22Rv1 (cell line): ENCODE results near the gene FGFR3.

Source experiments
- H3K27ac ChIP-seq: fragments of 450-650 bp; 2 replicates; pipeline ENCODE4 v1.5.1; 2017
- ZFX ChIP-seq: fragments of 450-650 bp; IDR thresholded peaks from 2 replicates; pipeline ENCODE4 v1.6.1; 2017; ENCODE audit warnings: antibody characterized with exemption, borderline replicate concordance
- TF ChIP-seq, protein P1 (sequence below): fragments of 450-650 bp; IDR thresholded peaks from 2 replicates; pipeline ENCODE4 v1.5.1; 2017; ENCODE audit warnings: mild to moderate bottlenecking

Gene FGFR3

DNA sequence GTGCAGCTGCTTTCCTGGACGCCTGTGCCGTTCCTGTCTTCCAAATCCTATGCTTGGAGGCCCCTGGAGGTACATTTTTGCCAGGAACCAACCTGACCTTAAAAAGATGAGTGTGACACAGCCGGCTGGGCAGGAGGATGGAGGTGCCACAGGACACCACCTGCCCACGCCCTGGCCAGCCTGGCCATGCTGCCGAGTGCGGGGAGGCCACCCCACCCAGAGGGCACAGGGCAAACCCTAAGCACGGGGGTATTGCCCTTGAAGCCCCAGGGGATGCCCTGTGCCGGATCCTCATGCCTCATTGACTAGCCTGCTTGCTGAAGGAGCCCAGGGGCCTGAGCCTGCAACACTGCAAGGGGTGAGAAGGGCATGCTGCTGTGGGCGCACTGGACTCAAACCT, 20.1 kb downstream of the FGFR3 start:
- TF ChIP-seq ZFX = no peak
- TF ChIP-seq, protein P1, sequence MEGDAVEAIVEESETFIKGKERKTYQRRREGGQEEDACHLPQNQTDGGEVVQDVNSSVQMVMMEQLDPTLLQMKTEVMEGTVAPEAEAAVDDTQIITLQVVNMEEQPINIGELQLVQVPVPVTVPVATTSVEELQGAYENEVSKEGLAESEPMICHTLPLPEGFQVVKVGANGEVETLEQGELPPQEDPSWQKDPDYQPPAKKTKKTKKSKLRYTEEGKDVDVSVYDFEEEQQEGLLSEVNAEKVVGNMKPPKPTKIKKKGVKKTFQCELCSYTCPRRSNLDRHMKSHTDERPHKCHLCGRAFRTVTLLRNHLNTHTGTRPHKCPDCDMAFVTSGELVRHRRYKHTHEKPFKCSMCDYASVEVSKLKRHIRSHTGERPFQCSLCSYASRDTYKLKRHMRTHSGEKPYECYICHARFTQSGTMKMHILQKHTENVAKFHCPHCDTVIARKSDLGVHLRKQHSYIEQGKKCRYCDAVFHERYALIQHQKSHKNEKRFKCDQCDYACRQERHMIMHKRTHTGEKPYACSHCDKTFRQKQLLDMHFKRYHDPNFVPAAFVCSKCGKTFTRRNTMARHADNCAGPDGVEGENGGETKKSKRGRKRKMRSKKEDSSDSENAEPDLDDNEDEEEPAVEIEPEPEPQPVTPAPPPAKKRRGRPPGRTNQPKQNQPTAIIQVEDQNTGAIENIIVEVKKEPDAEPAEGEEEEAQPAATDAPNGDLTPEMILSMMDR = no peak
- H3K27ac ChIP-seq = no peak overlapping the region

DNA sequence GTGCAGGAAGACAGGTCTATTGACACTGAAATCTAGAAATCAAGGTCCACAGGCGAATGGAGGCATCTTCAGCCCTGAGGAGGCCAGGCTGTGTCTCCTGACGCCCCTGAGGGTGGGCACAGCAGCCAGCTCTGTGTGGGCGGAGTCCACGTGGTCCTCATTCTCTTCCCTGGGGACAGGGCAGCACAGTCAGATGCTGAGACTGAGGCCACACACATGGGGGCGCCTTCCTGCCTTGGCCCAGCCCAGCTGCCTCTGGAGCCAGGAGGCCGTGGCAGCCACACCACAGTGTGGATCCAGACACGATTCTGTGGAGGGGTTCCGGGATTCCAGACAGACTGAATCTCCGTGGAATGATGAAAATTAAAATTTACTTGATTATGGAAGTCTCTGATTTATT, 20.8 kb downstream of the FGFR3 start:
- H3K27ac ChIP-seq = no peak overlapping the region
- no peak for TF ChIP-seq ZFX
- TF ChIP-seq, protein P1 = no peak

DNA sequence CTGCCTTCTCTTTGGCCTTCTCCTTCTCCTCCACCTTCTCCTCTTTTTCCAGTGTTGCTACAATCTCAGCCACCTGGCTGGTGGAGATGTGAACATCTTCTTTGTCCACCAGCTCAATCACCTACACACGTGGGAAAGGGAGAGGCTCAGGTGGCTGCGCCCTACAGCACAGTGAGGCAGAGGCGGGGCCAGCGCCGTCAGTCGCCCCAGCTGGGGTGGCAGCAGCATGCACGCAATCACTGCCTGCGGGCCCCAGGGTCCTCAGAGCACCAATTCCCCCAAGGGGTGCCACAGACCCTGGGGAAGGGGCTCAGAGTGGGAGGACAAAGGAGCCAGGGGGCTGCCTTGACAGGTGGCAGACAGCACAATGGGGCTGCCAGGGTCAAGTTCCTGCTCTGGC, 21.4 kb downstream of the FGFR3 start:
- no peak overlapping the region for H3K27ac ChIP-seq
- TF ChIP-seq, protein P1 = no peak
- no peak for TF ChIP-seq ZFX

DNA sequence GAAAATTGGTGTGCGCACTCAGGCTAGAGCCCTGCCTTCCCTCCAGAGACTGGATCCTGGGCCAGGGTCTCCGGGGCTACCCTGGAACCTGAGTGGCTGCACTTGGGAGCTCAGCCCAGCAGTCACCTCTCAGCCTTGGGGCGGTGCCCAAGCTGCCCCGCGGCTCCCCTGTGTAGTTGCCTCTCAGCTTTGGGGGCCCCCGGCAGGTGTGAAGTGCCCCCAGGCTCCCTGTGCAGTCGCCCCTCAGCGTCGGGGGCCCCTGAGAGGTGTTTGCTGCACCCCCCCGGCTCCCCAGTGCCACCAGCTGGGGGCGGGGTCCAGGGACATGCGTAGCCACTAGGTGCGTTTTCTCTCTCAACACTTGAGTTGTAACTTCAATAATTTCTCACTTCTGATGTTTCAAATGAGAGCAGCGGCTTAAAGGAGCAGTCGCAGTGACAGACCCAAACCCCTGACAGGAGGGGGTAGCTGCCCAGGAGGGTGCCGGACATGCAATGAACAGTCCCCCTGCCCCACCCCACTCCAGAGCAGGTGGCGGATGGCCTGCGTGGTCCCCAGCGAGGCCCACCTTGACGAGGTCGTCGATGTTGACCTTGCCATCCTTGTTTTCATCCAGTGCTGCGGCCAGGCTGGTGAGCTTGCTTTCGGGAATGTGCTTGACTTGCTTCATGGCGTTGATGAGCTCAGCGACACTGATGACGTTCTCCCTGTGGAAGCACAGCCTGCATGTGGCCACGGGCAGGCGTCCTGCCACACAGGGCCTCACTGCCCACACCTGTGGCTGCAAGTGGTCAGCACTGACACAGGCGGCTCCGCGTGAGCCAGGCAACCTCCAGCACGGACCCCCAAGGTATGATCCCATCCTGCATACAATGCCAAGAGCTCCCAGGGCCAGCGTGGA, 22.3 kb downstream of the FGFR3 start:
- H3K27ac ChIP-seq = no peak overlapping the region
- TF ChIP-seq, protein P1 = no peak
- TF ChIP-seq ZFX = no peak

DNA sequence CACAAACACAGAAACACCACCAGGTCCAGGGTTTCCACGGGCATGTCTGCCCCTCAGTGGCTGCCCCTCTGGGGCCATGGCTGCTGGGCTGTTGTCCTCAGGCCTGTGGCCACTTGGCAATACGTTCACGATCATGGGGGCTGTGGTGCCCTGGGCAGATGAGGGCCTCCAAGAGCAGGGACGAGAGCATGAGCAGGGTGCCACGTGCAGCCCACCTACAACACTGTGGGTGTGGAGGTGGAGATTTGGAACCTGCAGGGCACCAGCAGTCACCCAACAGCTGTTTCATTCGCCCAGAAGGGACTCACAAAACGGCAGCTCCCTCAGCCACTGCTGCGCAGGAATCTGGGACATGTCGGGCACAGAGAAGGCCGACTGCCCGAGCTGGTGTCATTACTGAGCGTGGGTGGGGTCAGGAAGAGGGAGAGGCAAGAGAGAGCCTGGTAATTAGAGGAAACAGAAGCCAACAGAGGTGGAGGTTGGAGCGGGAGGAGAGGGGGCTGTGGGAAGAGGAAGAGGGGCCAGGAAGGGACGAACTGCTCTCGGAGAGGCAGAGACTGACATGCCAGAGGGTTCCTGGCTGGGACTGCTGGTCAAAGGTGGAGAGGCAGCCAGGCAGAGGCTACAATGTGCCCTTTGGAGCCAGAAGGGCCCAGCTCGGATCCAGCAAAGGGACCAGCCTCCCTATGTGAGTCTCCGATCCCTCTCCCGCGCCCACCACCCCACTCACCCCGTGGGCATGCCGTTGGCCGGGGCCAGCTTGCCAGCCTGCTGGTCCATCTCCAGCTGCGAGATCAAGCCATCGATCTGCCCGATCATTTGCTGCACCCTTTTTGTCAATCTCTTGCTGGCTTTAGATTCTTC, 23.1 kb downstream of the FGFR3 start:
- no peak overlapping the region for H3K27ac ChIP-seq
- no peak for TF ChIP-seq ZFX
- TF ChIP-seq, protein P1 = no peak

DNA sequence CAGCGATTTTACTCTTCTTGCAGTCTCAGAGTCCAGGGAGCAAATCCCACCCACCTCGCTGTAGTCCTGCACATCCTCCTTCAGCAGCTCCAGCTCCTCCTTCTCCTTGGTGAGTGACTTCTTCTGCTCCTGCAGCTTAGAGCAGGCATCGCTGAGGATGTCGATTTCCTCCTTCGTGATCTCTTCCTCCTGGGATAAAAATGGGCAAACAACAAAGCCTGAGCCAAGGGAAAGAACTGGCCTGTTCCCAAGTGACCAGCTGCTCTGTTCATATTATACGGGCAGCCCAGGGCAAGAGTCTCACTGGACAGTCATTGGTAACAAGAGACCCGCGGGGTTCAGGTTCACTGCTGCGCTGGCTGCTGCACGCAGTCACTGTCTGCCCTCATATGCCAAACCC, 26.2 kb downstream of the FGFR3 start:
- TF ChIP-seq, protein P1 = no peak
- no peak for TF ChIP-seq ZFX
- no peak overlapping the region for H3K27ac ChIP-seq

DNA sequence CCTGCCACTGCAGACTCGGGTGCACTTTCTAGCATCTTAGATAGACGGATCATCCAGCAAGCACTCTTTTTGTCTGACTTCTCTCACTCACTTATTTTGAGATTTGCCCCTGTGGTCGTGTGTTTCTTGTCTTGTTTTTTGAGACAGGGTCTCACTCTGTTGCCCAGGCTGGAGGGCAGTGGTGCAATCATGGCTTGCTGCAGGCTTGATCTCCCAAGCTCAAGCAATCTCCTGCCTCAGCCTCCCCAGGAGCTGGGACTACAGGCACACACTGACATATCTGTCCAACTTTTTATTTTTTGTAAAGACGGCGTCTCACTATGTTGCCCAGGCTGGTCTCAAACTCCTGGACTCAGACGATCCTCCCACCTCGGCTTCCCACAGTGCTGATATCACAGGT, 26.7 kb downstream of the FGFR3 start:
- H3K27ac ChIP-seq = no peak overlapping the region
- TF ChIP-seq, protein P1 = no peak
- no peak for TF ChIP-seq ZFX
